Hepatocyte (in vitro differentiated cells): ENCODE results near the gene ERGIC1.

Experiments
- EZH2 ChIP-seq: fragments of 200-600 bp; sonication (generic); IDR thresholded peaks from 2 replicates; pipeline ENCODE4 v1.6.1; 2016; ENCODE audit warnings: antibody characterized with exemption, mild to moderate bottlenecking, borderline replicate concordance
- EZH2phosphoT487 ChIP-seq: fragments of 200-600 bp; sonication (generic); IDR thresholded peaks from one replicate; pipeline ENCODE4 v1.6.1; 2018; ENCODE audit warnings: antibody characterized with exemption, mild to moderate bottlenecking, low read depth, moderate library complexity; ENCODE audit not compliant: unreplicated experiment, severe bottlenecking
- TF ChIP-seq, protein P1 (sequence below): fragments of 200-600 bp; sonication (generic); IDR thresholded peaks from 2 replicates; pipeline ENCODE4 v1.5.1; 2016; ENCODE audit warnings: antibody characterized with exemption, mild to moderate bottlenecking; ENCODE audit not compliant: poor library complexity

DNA sequence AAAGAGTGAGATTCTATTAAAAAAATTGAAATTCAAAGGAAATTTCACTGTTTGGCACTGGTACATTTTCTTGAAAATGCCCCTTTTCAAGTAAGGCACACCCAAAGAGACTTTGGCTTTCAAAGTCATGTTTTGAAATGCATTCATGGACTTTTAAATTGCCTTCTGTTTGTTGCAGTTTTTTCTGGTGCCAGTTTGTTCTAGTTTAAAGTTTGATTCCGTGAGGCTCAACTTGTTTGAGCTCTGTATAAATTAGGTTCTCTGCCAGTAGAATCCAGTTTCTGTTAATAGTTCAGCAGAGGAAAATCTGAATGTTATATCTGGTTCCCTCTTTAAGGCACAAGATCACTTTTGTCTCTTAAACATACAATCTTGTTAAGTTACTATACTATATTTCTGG, 165.9 kb downstream of the ERGIC1 start:
- no peak for TF ChIP-seq EZH2
- TF ChIP-seq, protein P1, sequence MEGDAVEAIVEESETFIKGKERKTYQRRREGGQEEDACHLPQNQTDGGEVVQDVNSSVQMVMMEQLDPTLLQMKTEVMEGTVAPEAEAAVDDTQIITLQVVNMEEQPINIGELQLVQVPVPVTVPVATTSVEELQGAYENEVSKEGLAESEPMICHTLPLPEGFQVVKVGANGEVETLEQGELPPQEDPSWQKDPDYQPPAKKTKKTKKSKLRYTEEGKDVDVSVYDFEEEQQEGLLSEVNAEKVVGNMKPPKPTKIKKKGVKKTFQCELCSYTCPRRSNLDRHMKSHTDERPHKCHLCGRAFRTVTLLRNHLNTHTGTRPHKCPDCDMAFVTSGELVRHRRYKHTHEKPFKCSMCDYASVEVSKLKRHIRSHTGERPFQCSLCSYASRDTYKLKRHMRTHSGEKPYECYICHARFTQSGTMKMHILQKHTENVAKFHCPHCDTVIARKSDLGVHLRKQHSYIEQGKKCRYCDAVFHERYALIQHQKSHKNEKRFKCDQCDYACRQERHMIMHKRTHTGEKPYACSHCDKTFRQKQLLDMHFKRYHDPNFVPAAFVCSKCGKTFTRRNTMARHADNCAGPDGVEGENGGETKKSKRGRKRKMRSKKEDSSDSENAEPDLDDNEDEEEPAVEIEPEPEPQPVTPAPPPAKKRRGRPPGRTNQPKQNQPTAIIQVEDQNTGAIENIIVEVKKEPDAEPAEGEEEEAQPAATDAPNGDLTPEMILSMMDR, result no peak
- TF ChIP-seq EZH2phosphoT487, result no peak
